Esophagus muscularis mucosa (tissue), 4 donors: ENCODE results near the gene PYDC2.

Source experiments
- EP300 ChIP-seq: sonication (generic); formaldehyde crosslinking; IDR thresholded peaks from one replicate; pipeline ENCODE4 v1.6.1; 2017; ENCODE audit warnings: antibody characterized with exemption
- POLR2A ChIP-seq: fragments of 450-650 bp; IDR thresholded peaks from one replicate; pipeline ENCODE4 v1.6.1; 2017; ENCODE audit warnings: antibody characterized with exemption, moderate library complexity, mild to moderate bottlenecking, low read depth
- POLR2AphosphoS5 ChIP-seq, 2 donors: sonication (generic); formaldehyde crosslinking; IDR thresholded peaks; one replicate each; pipeline ENCODE4 v1.6.1; 2017; ENCODE audit warnings: antibody characterized with exemption in 2 of 2
- TF ChIP-seq, protein P1 (sequence below), 3 experiments: fragments of 200-600 bp in 2 of 3; fragments of 450-650 bp in 1 of 3; sonication (generic) in 2 of 3; IDR thresholded peaks; one replicate each; pipeline ENCODE4 v1.5.1; 2017 to 2019; ENCODE audit warnings: antibody characterized with exemption in 3 of 3, mild to moderate bottlenecking in 2 of 3, moderate library complexity in 1 of 3

GRCh38 chr3:191431160-191431822 lies 29.7 kb upstream of the PYDC2 start:
- TF ChIP-seq, protein P1, sequence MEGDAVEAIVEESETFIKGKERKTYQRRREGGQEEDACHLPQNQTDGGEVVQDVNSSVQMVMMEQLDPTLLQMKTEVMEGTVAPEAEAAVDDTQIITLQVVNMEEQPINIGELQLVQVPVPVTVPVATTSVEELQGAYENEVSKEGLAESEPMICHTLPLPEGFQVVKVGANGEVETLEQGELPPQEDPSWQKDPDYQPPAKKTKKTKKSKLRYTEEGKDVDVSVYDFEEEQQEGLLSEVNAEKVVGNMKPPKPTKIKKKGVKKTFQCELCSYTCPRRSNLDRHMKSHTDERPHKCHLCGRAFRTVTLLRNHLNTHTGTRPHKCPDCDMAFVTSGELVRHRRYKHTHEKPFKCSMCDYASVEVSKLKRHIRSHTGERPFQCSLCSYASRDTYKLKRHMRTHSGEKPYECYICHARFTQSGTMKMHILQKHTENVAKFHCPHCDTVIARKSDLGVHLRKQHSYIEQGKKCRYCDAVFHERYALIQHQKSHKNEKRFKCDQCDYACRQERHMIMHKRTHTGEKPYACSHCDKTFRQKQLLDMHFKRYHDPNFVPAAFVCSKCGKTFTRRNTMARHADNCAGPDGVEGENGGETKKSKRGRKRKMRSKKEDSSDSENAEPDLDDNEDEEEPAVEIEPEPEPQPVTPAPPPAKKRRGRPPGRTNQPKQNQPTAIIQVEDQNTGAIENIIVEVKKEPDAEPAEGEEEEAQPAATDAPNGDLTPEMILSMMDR (IDR thresholded peaks at IDR 0.05) = no peak
- no peak for TF ChIP-seq POLR2A
- TF ChIP-seq POLR2AphosphoS5 (IDR thresholded peaks at IDR 0.05) = no peak
- no peak for TF ChIP-seq EP300
